ENCODE measurements around the gene SEPTIN2.
"Not testable (repeated sequence)": the region's sequence is repeated elsewhere in the genome, so short reads cannot be mapped to it uniquely, and the experiment has no call there.

Gene SEPTIN2

GRCh38 chr2:241350878-241351639 is 35.3 kb downstream of the SEPTIN2 start:
- DNase-seq (ENCODE audit: low read depth), result no peak

GRCh38 chr2:241351640-241352031 is 35.9 kb downstream of the SEPTIN2 start:
- DNase-seq (ENCODE audit: low read depth), result no peak

GRCh38 chr2:241352227-241352626 is 36.5 kb downstream of the SEPTIN2 start:
- DNase-seq (ENCODE audit: low read depth), result no peak

GRCh38 chr2:241354668-241355658 is 39.2 kb downstream of the SEPTIN2 start:
- DNase-seq (ENCODE audit: low read depth), result peak; percentile 66

- peak; percentile 96 for DNase-seq (ENCODE audit: low read depth)
Observed at GRCh38 chr2:241355983-241356870, 40.5 kb downstream of the SEPTIN2 start, which contains the start of gene FARP2. FARP2 (plus strand) TSS chr2:241356285; CDS start chr2:241373108, 16,823 bp downstream.

- no peak for DNase-seq (ENCODE audit: low read depth)
Observed at GRCh38 chr2:241356871-241357260, 41.1 kb downstream of the SEPTIN2 start.

- DNase-seq (ENCODE audit: low read depth), result no peak
Observed at GRCh38 chr2:241357531-241357930, 41.8 kb downstream of the SEPTIN2 start.

GRCh38 chr2:241358470-241358869 is 42.7 kb downstream of the SEPTIN2 start:
- no peak for DNase-seq (ENCODE audit: low read depth)

- DNase-seq (ENCODE audit: low read depth), result no peak
Observed at GRCh38 chr2:241359481-241360045, 43.8 kb downstream of the SEPTIN2 start.

- DNase-seq (ENCODE audit: low read depth), result no peak
Observed at GRCh38 chr2:241363426-241363825, 47.7 kb downstream of the SEPTIN2 start.

- no peak for DNase-seq (ENCODE audit: low read depth)
Observed at GRCh38 chr2:241364781-241365180, 49.1 kb downstream of the SEPTIN2 start.

- DNase-seq (ENCODE audit: low read depth), result no peak
Observed at GRCh38 chr2:241366678-241367077, 51.0 kb downstream of the SEPTIN2 start.

GRCh38 chr2:241368643-241369042 is 52.9 kb downstream of the SEPTIN2 start:
- no peak for DNase-seq (ENCODE audit: low read depth)

- no peak for DNase-seq (ENCODE audit: low read depth)
Observed at GRCh38 chr2:241372361-241372992, 56.8 kb downstream of the SEPTIN2 start.

GRCh38 chr2:241373446-241373845 is 57.7 kb downstream of the SEPTIN2 start:
- no peak for DNase-seq (ENCODE audit: low read depth)

- not testable (repeated sequence) for DNase-seq (ENCODE audit: low read depth)
Observed at GRCh38 chr2:241373906-241374305, 58.2 kb downstream of the SEPTIN2 start.

GRCh38 chr2:241375300-241375699 is 59.6 kb downstream of the SEPTIN2 start:
- no peak for DNase-seq (ENCODE audit: low read depth)

- no peak for DNase-seq (ENCODE audit: low read depth)
Observed at GRCh38 chr2:241376808-241377207, 61.1 kb downstream of the SEPTIN2 start.

- DNase-seq (ENCODE audit: low read depth), result no peak
Observed at GRCh38 chr2:241378816-241379215, 63.1 kb downstream of the SEPTIN2 start.

Measured in T follicular helper cell (primary cell).